Gastroesophageal sphincter (tissue), 4 donors: ENCODE data around the gene MARCHF2. TPM values are rescaled to one million over a fixed set of nuclear protein-coding genes. Genes with fewer than 3 reads are reported as not detected.

ENCODE experiments used
- ATAC-seq: fragments of 150-250 bp; one replicate; pipeline ENCODE4 v1.9.1; 2016; ENCODE audit warnings: mild to moderate bottlenecking, moderate library complexity
- H3K27ac ChIP-seq, 4 donors: fragments of 200-600 bp; sonication (generic) in 3 of 4; 1 replicate in 3 of 4; 2 replicates in 1 of 4; pipeline ENCODE4 v1.5.1; 2016 to 2019
- H3K27me3 ChIP-seq: fragments of 200-600 bp; sonication (generic); one replicate; pipeline ENCODE4 v1.5.1; 2019
- H3K36me3 ChIP-seq, 2 donors: fragments of 200-600 bp; sonication (generic); one replicate each; pipeline ENCODE4 v1.5.1; 2019; ENCODE audit warnings: control low read depth in 1 of 2
- H3K4me1 ChIP-seq, 3 donors: fragments of 200-600 bp; sonication (generic); 1 replicate in 2 of 3; 2 replicates in 1 of 3; pipeline ENCODE4 v1.5.1; 2016 to 2019; ENCODE audit warnings: control low read depth in 2 of 3
- H3K4me3 ChIP-seq, 2 donors: fragments of 200-600 bp; sonication (generic); one replicate each; pipeline ENCODE4 v1.5.1; 2019; ENCODE audit warnings: mild to moderate bottlenecking in 1 of 2, moderate library complexity in 1 of 2
- H3K9me3 ChIP-seq, 3 donors: fragments of 200-600 bp; sonication (generic); one replicate each; pipeline ENCODE4 v1.5.1; 2017 to 2019; ENCODE audit warnings: control low read depth in 2 of 3
- EP300 ChIP-seq: sonication (generic); formaldehyde crosslinking; IDR thresholded peaks from one replicate; pipeline ENCODE4 v1.6.1; 2017; ENCODE audit warnings: antibody characterized with exemption, mild to moderate bottlenecking
- POLR2A ChIP-seq, 2 donors: fragments of 450-650 bp; IDR thresholded peaks; one replicate each; pipeline ENCODE4 v1.6.1; 2017; ENCODE audit warnings: antibody characterized with exemption in 2 of 2, mild to moderate bottlenecking in 2 of 2, moderate library complexity in 1 of 2
- POLR2AphosphoS5 ChIP-seq: sonication (generic); formaldehyde crosslinking; IDR thresholded peaks from one replicate; pipeline ENCODE4 v1.6.1; 2017; ENCODE audit warnings: antibody characterized with exemption
- WGBS, 2 donors: methylation state at CpG; one replicate each; pipeline ENCODE4 v1.1.5; 2018; ENCODE audit warnings: low coverage in 1 of 2; 5-methylcytosine and 5-hydroxymethylcytosine counted together
- total RNA-seq, 4 donors: library from RNA; depleted of rRNA; stranded (reverse); fragments of >200 nt; gene quantifications; one replicate each; pipeline ENCODE4 v1.1.0, GENCODE V29; 2016
- TF ChIP-seq, protein P1 (sequence below), 4 experiments: fragments of 200-600 bp in 2 of 4; fragments of 450-650 bp in 2 of 4; sonication (generic) in 1 of 4; IDR thresholded peaks; one replicate each; pipeline ENCODE4 v1.5.1; 2017 to 2019; ENCODE audit warnings: antibody characterized with exemption in 4 of 4, mild to moderate bottlenecking in 2 of 4, moderate library complexity in 2 of 4

The MARCHF2 gene
- total RNA-seq, 4 donors from 2014 or later, result 125 to 330 (median 237) TPM

- no peak overlapping the region for H3K4me3 ChIP-seq
- ATAC-seq, result no peak
- TF ChIP-seq POLR2AphosphoS5 (no peak), POLR2A (IDR thresholded peaks at IDR 0.05) (no peak), EP300 (no peak)
- TF ChIP-seq, protein P1, sequence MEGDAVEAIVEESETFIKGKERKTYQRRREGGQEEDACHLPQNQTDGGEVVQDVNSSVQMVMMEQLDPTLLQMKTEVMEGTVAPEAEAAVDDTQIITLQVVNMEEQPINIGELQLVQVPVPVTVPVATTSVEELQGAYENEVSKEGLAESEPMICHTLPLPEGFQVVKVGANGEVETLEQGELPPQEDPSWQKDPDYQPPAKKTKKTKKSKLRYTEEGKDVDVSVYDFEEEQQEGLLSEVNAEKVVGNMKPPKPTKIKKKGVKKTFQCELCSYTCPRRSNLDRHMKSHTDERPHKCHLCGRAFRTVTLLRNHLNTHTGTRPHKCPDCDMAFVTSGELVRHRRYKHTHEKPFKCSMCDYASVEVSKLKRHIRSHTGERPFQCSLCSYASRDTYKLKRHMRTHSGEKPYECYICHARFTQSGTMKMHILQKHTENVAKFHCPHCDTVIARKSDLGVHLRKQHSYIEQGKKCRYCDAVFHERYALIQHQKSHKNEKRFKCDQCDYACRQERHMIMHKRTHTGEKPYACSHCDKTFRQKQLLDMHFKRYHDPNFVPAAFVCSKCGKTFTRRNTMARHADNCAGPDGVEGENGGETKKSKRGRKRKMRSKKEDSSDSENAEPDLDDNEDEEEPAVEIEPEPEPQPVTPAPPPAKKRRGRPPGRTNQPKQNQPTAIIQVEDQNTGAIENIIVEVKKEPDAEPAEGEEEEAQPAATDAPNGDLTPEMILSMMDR (IDR thresholded peaks at IDR 0.05), result no peak
- WGBS, 2 donors, result 82 to 86% methylated on average over 12 to 15 of the region's 16 CpGs
- H3K9me3 ChIP-seq, result no peaks in the 10 kb centered on the region
- no peaks in the 10 kb centered on the region for H3K36me3 ChIP-seq
- H3K27ac ChIP-seq, result peak overlapping the region in 1 of 4 donors; percentile 14
- peaks cover 7 to 33% (median 21%) of the 10 kb centered on the region in 3 donors for H3K4me1 ChIP-seq
- H3K27me3 ChIP-seq, result no peaks in the 10 kb centered on the region
Measured at GRCh38 chr19:8387688-8388611, 25.2 kb upstream of the MARCHF2 start.

- Histone ChIP-seq H3K27ac (peak overlapping the region in 2 of 4 donors; percentile 20 to 98), H3K4me1 (peaks cover 7 to 39% (median 27%) of the 10 kb centered on the region in 3 donors), H3K4me3 (no peak overlapping the region), H3K27me3 (no peaks in the 10 kb centered on the region), H3K9me3 (no peaks in the 10 kb centered on the region), H3K36me3 (no peaks in the 10 kb centered on the region)
- no peak for TF ChIP-seq EP300
- no peak for TF ChIP-seq POLR2AphosphoS5
- no peak for TF ChIP-seq POLR2A (IDR thresholded peaks at IDR 0.05)
- TF ChIP-seq, protein P1 (IDR thresholded peaks at IDR 0.05), result no peak
- ATAC-seq, result no peak
- WGBS, 2 donors, result 22 to 29% methylated on average over 1 of the region's 2 CpGs
Measured at GRCh38 chr19:8388612-8388958, 24.5 kb upstream of the MARCHF2 start.

- WGBS, 2 donors, result 0% methylated on average over 8 to 24 of the region's 70 CpGs
- peak within 1 kb of the TSS; percentile 78 to 82 for H3K4me3 ChIP-seq
Measured at GRCh38 chr19:8389891-8390616, 23.1 kb upstream of the MARCHF2 start, which contains the start of gene RAB11B. Gene RAB11B, plus strand, starts transcription at chr19:8390360. Its CDS starts 57 bp downstream, at chr19:8390417.

DNA sequence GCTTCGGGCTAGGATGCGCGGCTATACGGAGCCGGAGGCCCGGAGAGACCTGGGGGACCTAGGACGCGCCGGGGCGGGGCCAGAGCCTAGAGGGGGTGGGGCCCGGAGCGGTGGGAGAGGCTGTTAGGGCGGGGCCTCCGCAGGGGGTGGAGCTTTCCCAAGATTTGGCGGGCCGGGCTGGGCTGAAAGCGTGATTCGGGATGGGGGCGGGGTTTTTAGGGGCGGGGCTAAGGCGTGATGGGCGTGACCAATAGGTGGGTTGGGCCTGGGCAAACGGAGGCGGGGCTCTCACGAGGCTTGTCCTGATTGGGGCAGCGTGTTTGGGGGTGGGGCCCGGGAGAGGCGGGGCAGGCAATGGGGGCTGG lies 22.5 kb upstream of the MARCHF2 start:
- TF ChIP-seq EP300 (no peak), POLR2AphosphoS5 (no peak), POLR2A (IDR thresholded peaks at IDR 0.05) (no peak)
- TF ChIP-seq, protein P1 (IDR thresholded peaks at IDR 0.05), result no peak
- 0% methylated on average over 3 of the region's 28 CpGs; no CpG with 5 or more reads in 1 of the 2 donors for WGBS, 2 donors
- no peaks in the 10 kb centered on the region for H3K27me3 ChIP-seq
- H3K9me3 ChIP-seq, result no peaks in the 10 kb centered on the region
- H3K36me3 ChIP-seq, result no peaks in the 10 kb centered on the region
- peak overlapping the region; percentile 78 to 82 for H3K4me3 ChIP-seq
- peak; percentile 77 for ATAC-seq
- peak overlapping the region; percentile 98 to 100 (median 99) for H3K27ac ChIP-seq
- H3K4me1 ChIP-seq, result peaks cover 7 to 59% (median 39%) of the 10 kb centered on the region in 3 donors

More at GRCh38 chr19:8389891-8390616, 23.1 kb upstream of the MARCHF2 start, which contains the start of gene RAB11B:
- H3K27me3 ChIP-seq, result no peaks in the 10 kb centered on the region
- peak; percentile 96 for ATAC-seq
- H3K27ac ChIP-seq, result peak within 1 kb of the TSS; percentile 98 to 100 (median 99)
- H3K9me3 ChIP-seq, result no peaks in the 10 kb centered on the region
- H3K36me3 ChIP-seq, result no peaks in the 10 kb centered on the region
- TF ChIP-seq POLR2AphosphoS5, result peak; percentile 56
- TF ChIP-seq POLR2A (IDR thresholded peaks at IDR 0.05), result peak; percentile 74 to 79
- no peak for TF ChIP-seq EP300
- TF ChIP-seq, protein P1 (IDR thresholded peaks at IDR 0.05), result no peak
- peaks cover 7 to 54% (median 39%) of the 10 kb centered on the region in 3 donors for H3K4me1 ChIP-seq
